IMR-90 (cell line): ENCODE measurements around the gene FNBP1. TPM values are rescaled to one million over a fixed set of nuclear protein-coding genes. Genes with fewer than 3 reads are reported as not detected.

Source experiments
- ATAC-seq: fragments of 200-7000 bp; cut with Tn5 transposase; 2 replicates; pipeline ENCODE4 v1.9.1; 2020; ENCODE audit warnings: low read depth, mild to moderate bottlenecking, moderate library complexity
- BruUV-seq: library from RNA; stranded (reverse); fragments of 400-500 nt; replicated peaks from 2 replicates; lab custom pipeline; 2021; lab: Mats Ljungman, UMichigan
- CTCF ChIA-PET: fragments of 300-600 bp; formaldehyde crosslinking; extraction: SDS; loops from one replicate; lab custom pipeline; 2021; ENCODE audit warnings: antibody characterized with exemption; lab: Yijun Ruan, JAX
- POLR2A ChIA-PET: fragments of 300-600 bp; sonication (Branson Sonifier 250); formaldehyde crosslinking; loops from one replicate; lab custom pipeline; 2022; ENCODE audit warnings: antibody characterized with exemption; ENCODE audit not compliant: unreplicated experiment; lab: Charles Lee
- DNase-seq: peaks from one replicate; pipeline ENCODE4 v3.0.0; 2013
- H2AFZ ChIP-seq: replicated peaks from 2 replicates; pipeline ENCODE3; 2013; ENCODE audit warnings: low read length, mild to moderate bottlenecking; ENCODE audit not compliant: poor library complexity
- H2AK5ac ChIP-seq: 2 replicates; pipeline ENCODE4 v1.6.1; 2013; ENCODE audit warnings: low read depth, low read length, inconsistent platforms
- H2AK9ac ChIP-seq: replicated peaks from 2 replicates; pipeline ENCODE3; 2013; ENCODE audit warnings: mild to moderate bottlenecking, low read depth, low read length, moderate library complexity; ENCODE audit not compliant: poor library complexity
- H2BK120ac ChIP-seq: 2 replicates; pipeline ENCODE4 v1.6.1; 2013; ENCODE audit warnings: low read depth, low read length, inconsistent platforms
- H2BK15ac ChIP-seq: 3 replicates; pipeline ENCODE4 v1.6.1; 2013; ENCODE audit warnings: low read depth, low read length, inconsistent platforms
- H2BK20ac ChIP-seq: 2 replicates; pipeline ENCODE4 v1.6.1; 2013; ENCODE audit warnings: low read depth, mild to moderate bottlenecking, inconsistent platforms, low read length, moderate library complexity
- H2BK5ac ChIP-seq: 2 replicates; pipeline ENCODE4 v1.6.1; 2013; ENCODE audit warnings: mild to moderate bottlenecking, low read depth, low read length, inconsistent platforms; ENCODE audit not compliant: poor library complexity, severe bottlenecking
- H3K14ac ChIP-seq: replicated peaks from 2 replicates; pipeline ENCODE4 v1.6.1; 2013; ENCODE audit warnings: low read depth, low read length, inconsistent platforms
- H3K18ac ChIP-seq: 2 replicates; pipeline ENCODE4 v1.6.1; 2013; ENCODE audit warnings: low read depth, low read length, control low read depth
- H3K23ac ChIP-seq: 2 replicates; pipeline ENCODE4 v1.6.1; 2013; ENCODE audit warnings: low read depth, low read length, inconsistent platforms
- H3K27ac ChIP-seq: 2 replicates; pipeline ENCODE4 v1.5.1; 2013; ENCODE audit warnings: mild to moderate bottlenecking, control low read depth, low read length; ENCODE audit not compliant: insufficient read depth
- H3K27me3 ChIP-seq: 2 replicates; pipeline ENCODE4 v1.6.1; 2013; ENCODE audit warnings: low read length; ENCODE audit not compliant: control insufficient read depth, insufficient read depth
- H3K36me3 ChIP-seq: 2 replicates; pipeline ENCODE4 v1.6.1; 2013; ENCODE audit warnings: low read length, mixed read lengths; ENCODE audit not compliant: control insufficient read depth, insufficient read depth
- H3K4ac ChIP-seq: 2 replicates; pipeline ENCODE4 v1.6.1; 2013; ENCODE audit warnings: low read depth, low read length, inconsistent platforms
- H3K4me1 ChIP-seq: 2 replicates; pipeline ENCODE4 v1.6.1; 2013; ENCODE audit warnings: low read length, mixed read lengths; ENCODE audit not compliant: control insufficient read depth, insufficient read depth
- H3K4me2 ChIP-seq: 2 replicates; pipeline ENCODE4 v1.6.1; 2013; ENCODE audit warnings: low read depth, mild to moderate bottlenecking, control low read depth, low read length, moderate library complexity
- H3K4me3 ChIP-seq: 2 replicates; pipeline ENCODE4 v1.5.1; 2013; ENCODE audit warnings: low read depth, mild to moderate bottlenecking, control low read depth, low read length, moderate library complexity; ENCODE audit not compliant: insufficient read depth
- H3K56ac ChIP-seq: 2 replicates; pipeline ENCODE4 v1.6.1; 2013; ENCODE audit warnings: low read length, inconsistent platforms; ENCODE audit not compliant: insufficient read depth; ENCODE audit errors: extremely low read depth
- H3K79me1 ChIP-seq, 2 experiments: 2 replicates each; pipeline ENCODE4 v1.6.1; 2013; ENCODE audit warnings: low read length in 2 of 2, inconsistent platforms in 1 of 2, low read depth in 1 of 2
- H3K9ac ChIP-seq: 2 replicates; pipeline ENCODE4 v1.6.1; 2013; ENCODE audit warnings: low read depth, low read length, control low read depth
- H3K9me1 ChIP-seq: 2 replicates; pipeline ENCODE4 v1.6.1; 2013; ENCODE audit warnings: low read length, inconsistent platforms; ENCODE audit not compliant: insufficient read depth
- H3K9me3 ChIP-seq: 2 replicates; pipeline ENCODE4 v1.6.1; 2013; ENCODE audit warnings: low read length; ENCODE audit not compliant: control insufficient read depth, insufficient read depth
- H4K20me1 ChIP-seq: 2 replicates; pipeline ENCODE4 v1.6.1; 2013; ENCODE audit warnings: low read length, inconsistent platforms; ENCODE audit not compliant: insufficient read depth
- H4K5ac ChIP-seq: 2 replicates; pipeline ENCODE4 v1.6.1; 2013; ENCODE audit warnings: mild to moderate bottlenecking, low read depth, low read length, control low read depth
- H4K8ac ChIP-seq, 2 experiments: 2 replicates each; pipeline ENCODE4 v1.6.1; 2013; ENCODE audit warnings: low read depth in 2 of 2, low read length in 2 of 2, control low read depth in 1 of 2, inconsistent platforms in 1 of 2
- H4K91ac ChIP-seq: 2 replicates; pipeline ENCODE4 v1.6.1; 2013; ENCODE audit warnings: low read depth, low read length, inconsistent platforms; ENCODE audit not compliant: insufficient read depth
- BHLHE40 ChIP-seq: fragments of 150-350 bp; IDR thresholded peaks from 2 replicates; pipeline ENCODE4 v1.6.1; 2016; ENCODE audit warnings: mild to moderate bottlenecking, low read depth, low read length
- CEBPB ChIP-seq: IDR thresholded peaks from 2 replicates; pipeline ENCODE4 v1.6.1; 2012; ENCODE audit warnings: low read depth, low read length, improper control_type of control experiment
- CTCF ChIP-seq: conservative IDR thresholded peaks from 2 replicates; pipeline ENCODE4 v1.5.1; 2012; ENCODE audit warnings: mild to moderate bottlenecking, low read depth, low read length, improper control_type of control experiment
- FOS ChIP-seq: fragments of 150-350 bp; IDR thresholded peaks from 2 replicates; pipeline ENCODE4 v1.6.1; 2016; ENCODE audit warnings: low read depth, low read length
- MAFK ChIP-seq: IDR thresholded peaks from 2 replicates; pipeline ENCODE4 v1.6.1; 2012; ENCODE audit warnings: low read depth, low read length, improper control_type of control experiment
- MAZ ChIP-seq: IDR thresholded peaks from 2 replicates; pipeline ENCODE4 v1.6.1; 2012; ENCODE audit warnings: low read depth, mild to moderate bottlenecking, low read length, improper control_type of control experiment, moderate library complexity, borderline replicate concordance
- MXI1 ChIP-seq: IDR thresholded peaks from 2 replicates; pipeline ENCODE4 v1.6.1; 2012; ENCODE audit warnings: low read depth, mild to moderate bottlenecking, low read length, moderate library complexity, borderline replicate concordance
- POLR2A ChIP-seq: IDR thresholded peaks from 2 replicates; pipeline ENCODE4 v1.6.1; 2012; ENCODE audit warnings: mild to moderate bottlenecking, low read depth, low read length
- RAD21 ChIP-seq: IDR thresholded peaks from 2 replicates; pipeline ENCODE4 v1.6.1; 2012; ENCODE audit warnings: low read length, improper control_type of control experiment
- SMC3 ChIP-seq: fragments of 150-350 bp; IDR thresholded peaks from 2 replicates; pipeline ENCODE4 v1.6.1; 2016; ENCODE audit warnings: low read depth, mild to moderate bottlenecking, antibody characterized with exemption, low read length, moderate library complexity
- USF2 ChIP-seq: fragments of 150-350 bp; IDR thresholded peaks from 2 replicates; pipeline ENCODE4 v1.6.1; 2017; ENCODE audit warnings: mild to moderate bottlenecking, antibody characterized with exemption, low read length, low read depth
- WGBS, 2 experiments: methylation state at CpG; one replicate each; pipeline versions ENCODE4 v1.1.5 to v1.1.7; 2013; ENCODE audit warnings: missing lambda C conversion rate in 2 of 2; ENCODE audit not compliant: insufficient read length in 1 of 2; ENCODE audit errors: extremely low coverage in 2 of 2; 5-methylcytosine and 5-hydroxymethylcytosine counted together
- dilution Hi-C: fragments of 300-500 bp; cut with HindIII; formaldehyde crosslinking; loops from one replicate; pipeline ENCODE4 v1.14.3; 2018; ENCODE audit warnings: low sequenced_read_pairs; ENCODE audit not compliant: unreplicated experiment
- in situ Hi-C: fragments of 300-500 bp; cut with MboI; formaldehyde crosslinking; loops from 3 replicates; pipeline ENCODE4 v1.14.3; 2019; ENCODE audit warnings: low sequenced_read_pairs, inconsistent platforms, mixed read lengths
- intact Hi-C: fragments of 100-400 bp; cut with micrococcal nuclease; formaldehyde crosslinking; loops from 2 replicates; pipeline ENCODE4 v1.10.0; 2022
- polyA plus RNA-seq, 3 experiments: library from polyadenylated mRNA; depleted of rRNA; stranded (reverse); fragments of >200 nt; gene quantifications; 2 replicates each; pipeline ENCODE4 v1.2.3, GENCODE V29; 2012; ENCODE audit warnings: low replicate concordance in 1 of 3
- total RNA-seq: library from RNA; depleted of rRNA; stranded (reverse); fragments of >200 nt; gene quantifications from 2 replicates; pipeline ENCODE4 v1.2.3, GENCODE V29; 2012
- TF ChIP-seq, protein P1 (sequence below): fragments of 150-350 bp; IDR thresholded peaks from 2 replicates; pipeline ENCODE4 v1.6.1; 2016; ENCODE audit warnings: low read depth, mild to moderate bottlenecking, low read length, moderate library complexity, borderline replicate concordance

FNBP1 gene
- total and polyA plus RNA-seq, 2 of the 4 experiments (the other 2 are of a cell fraction): 10.3 to 15.4 TPM

- H3K9me1 ChIP-seq: peaks cover 7% of the 10 kb centered on the region; the same call in 1 of the 2 replicates
- no peak overlapping the region for H2BK5ac ChIP-seq
- H3K18ac ChIP-seq: no peak overlapping the region
- no TSS peak for BruUV-seq
- no peaks in the 10 kb centered on the region for H3K4me1 ChIP-seq
- H3K14ac ChIP-seq: no peak overlapping the region
- no peak overlapping the region for H3K4me3 ChIP-seq
- H3K56ac ChIP-seq: no peak overlapping the region
- no peaks in the 10 kb centered on the region for H3K79me1 ChIP-seq
- H2BK20ac ChIP-seq: no peak overlapping the region
- DNase-seq (no peak), ATAC-seq (no peak)
- no peaks in the 10 kb centered on the region for H3K9me3 ChIP-seq
- H2BK15ac ChIP-seq: no peak overlapping the region
- no peaks in the 10 kb centered on the region for H3K27me3 ChIP-seq
- H4K91ac ChIP-seq: no peak overlapping the region
- intact Hi-C loops (no loop called here), dilution Hi-C loops (no loop called here), in situ Hi-C loops (no loop called here)
- POLR2A ChIA-PET: no interaction called here
- CTCF ChIA-PET: no interaction called here
- no peak overlapping the region for H2AK5ac ChIP-seq
- H4K8ac ChIP-seq: no peak overlapping the region
- no peak overlapping the region for H2BK120ac ChIP-seq
- no peak for TF ChIP-seq CTCF
- TF ChIP-seq, protein P1, sequence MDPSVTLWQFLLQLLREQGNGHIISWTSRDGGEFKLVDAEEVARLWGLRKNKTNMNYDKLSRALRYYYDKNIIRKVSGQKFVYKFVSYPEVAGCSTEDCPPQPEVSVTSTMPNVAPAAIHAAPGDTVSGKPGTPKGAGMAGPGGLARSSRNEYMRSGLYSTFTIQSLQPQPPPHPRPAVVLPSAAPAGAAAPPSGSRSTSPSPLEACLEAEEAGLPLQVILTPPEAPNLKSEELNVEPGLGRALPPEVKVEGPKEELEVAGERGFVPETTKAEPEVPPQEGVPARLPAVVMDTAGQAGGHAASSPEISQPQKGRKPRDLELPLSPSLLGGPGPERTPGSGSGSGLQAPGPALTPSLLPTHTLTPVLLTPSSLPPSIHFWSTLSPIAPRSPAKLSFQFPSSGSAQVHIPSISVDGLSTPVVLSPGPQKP: no peak
- TF ChIP-seq CEBPB: no peak
- no peak for TF ChIP-seq MAFK
- no peak for TF ChIP-seq FOS
- no peak for TF ChIP-seq RAD21
- no peak for TF ChIP-seq SMC3
- TF ChIP-seq MXI1: no peak
- TF ChIP-seq POLR2A: no peak
- no peak for TF ChIP-seq USF2
- no peak for TF ChIP-seq BHLHE40
- TF ChIP-seq MAZ: no peak
- H3K27ac ChIP-seq: no peak overlapping the region
- H2AK9ac ChIP-seq: no peak overlapping the region
- no CpG with 5 or more reads among the region's 4 CpGs for WGBS, 2 experiments
- no peak overlapping the region for H3K9ac ChIP-seq
- H3K4ac ChIP-seq: no peak overlapping the region
- no peak overlapping the region for H3K4me2 ChIP-seq
- H3K36me3 ChIP-seq: peaks cover 54% of the 10 kb centered on the region
- H3K23ac ChIP-seq: no peak overlapping the region
- no peak overlapping the region for H4K5ac ChIP-seq
- no peak overlapping the region for H2AFZ ChIP-seq
- H4K20me1 ChIP-seq: peaks cover 4% of the 10 kb centered on the region; the same call in 1 of the 2 replicates
Measured at GRCh38 chr9:129854588-129855110, 188.3 kb downstream of the FNBP1 start.
